Measurements from ENCODE around the gene HOXB9.

HOXB9 gene

DNA sequence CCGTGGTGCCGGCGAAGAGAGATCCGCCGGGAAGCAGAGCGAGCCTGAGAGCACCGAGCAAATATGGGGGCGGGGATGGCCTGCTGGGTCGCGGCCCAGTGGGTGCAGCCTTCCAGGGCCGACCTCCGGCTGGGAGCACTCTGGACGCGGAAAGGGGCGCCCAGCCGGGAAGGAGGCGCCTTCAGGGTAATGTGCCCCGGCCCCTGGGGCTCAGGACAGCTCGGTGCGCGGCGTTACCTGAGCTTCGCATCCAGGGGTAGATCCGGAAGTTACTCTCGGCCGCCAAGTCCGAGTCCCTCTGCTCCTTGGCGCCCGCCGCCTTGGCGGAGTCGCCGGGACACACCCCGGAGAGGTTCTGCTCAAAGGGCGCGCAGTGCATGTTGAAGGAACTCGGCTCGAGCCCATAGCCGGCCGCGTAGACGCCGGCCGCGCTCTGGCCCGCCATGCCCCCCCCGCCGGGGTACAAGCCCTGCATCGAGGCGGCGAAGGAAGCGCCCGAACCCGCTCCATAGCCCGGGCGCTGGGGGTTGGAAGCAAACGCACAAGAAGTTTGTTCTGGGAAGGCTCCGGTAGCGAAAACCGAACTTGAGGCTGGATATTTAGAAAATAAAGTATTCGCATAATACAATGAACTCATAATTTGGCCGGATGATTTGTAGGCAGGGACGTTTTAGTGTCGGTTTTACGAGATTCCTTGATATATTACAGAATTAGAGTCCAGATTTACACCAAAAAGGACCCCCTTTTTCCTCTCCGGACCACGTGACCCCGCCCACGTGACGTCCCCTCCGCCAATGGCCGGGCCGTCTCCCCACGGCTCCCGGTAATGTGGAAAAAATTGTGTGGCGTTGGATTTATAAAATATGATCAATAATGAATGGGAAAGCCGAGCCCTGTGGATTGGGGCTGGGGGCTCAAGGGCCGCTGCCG, 15.6 kb downstream of the HOXB9 start, which contains the start of gene HOXB7:
TSS of gene HOXB7 (minus strand) at position 736 of the 930 bp plus-strand sequence. CDS start at position 637, 99 bp downstream.
- DNase-seq (ENCODE audit: low spot score): peak; percentile 87

DNA sequence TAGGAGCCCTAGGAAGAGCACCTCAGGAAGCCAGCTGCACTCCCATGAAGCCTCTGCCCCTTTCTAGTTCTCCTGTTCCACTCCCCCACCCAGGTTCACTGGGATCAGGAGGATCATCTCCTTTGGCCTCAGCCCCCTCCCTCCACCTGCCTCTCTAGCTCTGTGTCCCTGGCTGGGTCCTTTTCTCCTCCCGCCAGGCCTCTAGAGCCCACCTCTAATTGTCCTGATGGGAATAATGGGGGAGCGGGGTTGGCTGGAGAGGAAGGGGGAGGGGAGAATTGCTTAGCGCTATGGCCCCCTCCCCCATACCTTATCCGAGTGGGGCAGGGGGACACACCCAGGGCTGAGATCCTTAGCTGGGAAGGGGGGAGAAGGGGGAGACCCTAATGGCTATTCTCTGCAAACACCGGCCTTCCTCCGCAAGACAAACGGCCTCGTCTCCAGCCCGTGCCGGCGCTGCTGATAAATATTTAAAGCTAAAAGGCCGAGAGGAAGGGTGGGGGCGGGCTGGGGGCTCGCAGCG, 16.3 kb downstream of the HOXB9 start:
- no peak for DNase-seq (ENCODE audit: low spot score)

DNA sequence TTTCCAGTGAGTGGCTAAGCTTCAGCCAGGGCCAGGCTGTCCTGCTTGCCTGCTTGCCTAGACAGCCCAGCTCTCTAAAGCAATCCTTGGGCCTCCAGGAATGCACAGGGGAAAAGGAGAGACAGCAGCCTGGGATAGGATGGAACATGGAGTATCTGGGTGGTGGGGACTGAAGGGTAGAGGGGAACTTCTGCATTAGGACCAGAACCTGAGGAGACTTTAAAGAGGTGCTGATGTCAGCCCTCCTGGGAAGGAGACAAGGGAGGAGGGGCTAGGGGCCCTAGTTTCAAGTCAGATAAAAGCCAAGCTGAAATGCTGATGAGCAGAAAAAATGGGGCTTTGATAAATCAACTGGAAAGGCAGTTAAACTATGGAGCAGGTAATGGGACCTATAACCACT, 17.1 kb downstream of the HOXB9 start:
- no peak for DNase-seq (ENCODE audit: low spot score)

DNA sequence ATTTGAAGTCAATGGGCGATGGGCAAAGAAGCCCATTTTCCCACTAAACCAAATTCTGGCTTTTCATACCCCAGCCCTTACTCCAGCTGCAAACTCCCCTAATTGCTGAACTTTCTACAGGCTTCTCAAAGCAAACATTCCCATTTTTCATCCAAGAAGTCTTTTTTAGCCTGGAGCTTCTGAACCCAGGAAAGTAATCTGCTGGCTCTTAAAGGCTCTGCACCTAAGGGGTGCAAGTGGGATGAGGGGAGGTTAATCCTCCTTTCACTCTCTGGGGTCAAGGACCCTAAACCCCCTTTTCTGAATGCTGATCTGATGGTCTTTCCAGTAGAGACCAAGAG, 17.7 kb downstream of the HOXB9 start:
- DNase-seq (ENCODE audit: low spot score): no peak

DNA sequence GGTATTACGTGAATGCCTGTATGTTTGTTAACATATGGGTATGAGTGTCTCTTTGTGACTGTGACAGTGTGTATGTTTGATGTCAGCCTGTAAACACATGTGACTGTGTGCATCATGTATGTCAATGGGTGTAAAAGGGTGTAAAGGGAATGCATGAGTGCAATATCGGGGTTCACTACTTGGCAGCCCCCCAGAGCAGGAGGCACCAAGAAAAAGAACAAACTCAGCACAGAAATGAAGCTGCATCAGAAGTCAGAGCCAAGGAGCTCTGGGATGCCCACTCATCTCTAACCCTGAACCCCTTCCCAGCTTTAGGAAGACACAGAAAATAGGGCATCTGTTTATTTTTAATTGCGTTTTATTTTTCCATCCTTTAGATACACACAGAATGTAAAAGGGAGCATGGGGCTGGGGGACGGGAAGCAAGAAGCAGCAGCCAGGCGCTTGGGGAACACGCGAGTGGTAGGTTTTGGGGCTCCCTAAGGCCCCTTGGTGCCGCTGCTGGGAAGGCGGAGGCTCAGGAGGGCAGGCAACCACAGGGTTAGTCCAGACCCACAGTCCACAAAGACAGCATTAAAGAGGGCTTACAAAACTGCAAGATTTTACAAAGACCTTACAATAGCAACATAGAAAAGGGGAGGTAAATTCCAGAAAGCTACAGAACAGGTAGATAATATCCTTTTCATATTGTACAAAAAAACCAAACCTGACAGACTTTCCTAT, 19.1 kb downstream of the HOXB9 start:
- DNase-seq (ENCODE audit: low spot score): no peak

DNA sequence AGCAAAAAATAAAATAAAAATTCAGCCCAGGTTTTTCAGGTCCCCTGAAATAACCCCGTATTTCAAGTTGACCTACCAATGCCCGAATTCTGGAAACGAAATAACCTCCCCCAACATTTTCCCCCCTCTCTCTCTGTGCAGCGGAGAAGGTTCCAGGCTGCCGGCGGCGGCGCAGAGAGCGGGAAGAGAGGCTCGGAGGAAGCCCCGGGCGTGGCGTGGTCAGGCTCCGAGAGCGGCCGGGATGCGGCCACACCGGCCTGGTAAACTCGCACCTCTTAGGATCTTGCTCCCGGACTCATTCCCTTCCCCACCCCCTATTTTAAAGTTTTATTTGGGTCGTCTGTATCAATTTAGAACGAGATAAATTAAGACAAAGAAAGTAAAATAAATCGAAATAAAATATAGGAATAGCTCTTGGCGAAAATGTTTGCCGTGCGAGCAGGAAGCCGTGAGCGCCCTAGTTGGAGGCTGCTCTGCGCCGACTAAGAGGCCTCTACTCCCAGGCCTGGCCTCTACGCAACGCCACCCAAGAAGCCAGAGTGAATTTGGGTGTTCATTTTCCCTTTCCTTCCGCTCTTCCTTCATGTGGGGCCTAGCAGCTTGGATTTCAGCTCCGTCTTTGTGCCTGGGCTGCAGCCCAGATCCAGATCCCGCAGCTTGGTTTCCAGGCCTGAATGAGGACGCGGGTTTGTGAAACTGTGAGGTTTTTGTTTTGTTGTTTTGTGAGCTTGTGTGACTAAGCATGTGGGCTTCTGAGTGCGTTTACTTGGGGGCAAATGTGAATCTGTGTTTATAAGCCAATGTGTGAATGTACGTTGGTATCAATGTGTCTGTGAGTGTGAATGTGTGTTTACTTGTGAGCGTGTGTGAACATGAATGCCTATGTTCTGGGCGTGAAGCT, 19.9 kb downstream of the HOXB9 start:
- DNase-seq (ENCODE audit: low spot score): no peak

DNA sequence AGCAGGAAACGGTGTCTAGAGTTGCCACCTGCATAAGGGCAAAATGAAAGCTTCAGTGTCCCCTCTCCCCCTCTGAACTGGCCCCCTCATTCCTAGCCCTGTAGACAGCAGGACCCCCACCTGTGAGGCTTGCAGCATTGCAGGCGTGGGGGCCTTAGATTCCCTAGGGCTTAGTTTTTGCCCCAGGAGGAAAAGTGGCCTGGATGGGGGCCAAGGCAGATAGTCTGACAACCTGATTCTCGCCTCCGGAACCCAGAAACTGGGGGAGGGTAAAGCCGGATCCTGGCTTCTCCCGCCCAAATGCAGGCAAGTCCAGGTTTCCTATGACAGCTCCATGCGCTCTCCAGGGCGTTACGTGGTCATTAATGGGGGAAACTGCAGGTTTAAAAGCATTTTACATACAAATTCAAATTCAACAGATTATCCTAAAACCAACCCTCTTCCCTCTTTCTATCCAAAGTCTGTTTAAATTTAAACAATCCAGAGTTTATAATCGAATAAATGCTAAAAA, 20.7 kb downstream of the HOXB9 start:
- no peak for DNase-seq (ENCODE audit: low spot score)

DNA sequence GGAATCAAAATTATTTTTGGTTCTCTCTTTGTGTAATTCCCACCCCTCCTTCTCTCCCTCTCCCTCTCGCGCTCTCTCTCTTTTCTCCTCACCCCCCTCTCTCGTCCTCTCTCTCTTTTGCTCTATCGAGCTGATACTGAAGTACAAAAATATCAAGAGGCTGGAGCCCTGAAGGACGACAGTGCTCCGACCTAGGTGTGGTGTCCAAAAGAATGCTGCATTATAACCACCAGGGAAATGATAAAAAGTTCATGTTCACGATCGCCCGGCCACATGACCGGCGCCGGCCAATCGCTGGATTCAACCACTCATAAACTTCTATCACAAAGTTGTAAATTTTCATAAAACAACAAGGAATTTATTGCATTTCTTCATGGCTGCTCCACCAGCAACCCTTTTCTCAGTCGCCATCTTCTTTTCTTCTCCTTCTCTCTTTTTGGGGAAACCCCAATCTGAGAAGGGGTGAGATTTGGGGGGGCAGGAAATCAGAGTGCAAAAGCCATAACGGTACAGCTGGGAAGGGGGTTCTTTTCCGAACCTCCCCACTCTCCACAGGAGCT, 21.3 kb downstream of the HOXB9 start, which contains the start of gene HOXB6:
TSS of gene HOXB6 (minus strand) at position 217 of the 560 bp plus-strand sequence. CDS start 6,836 bp downstream, outside the sequence.
- DNase-seq (ENCODE audit: low spot score): peak; percentile 55

DNA sequence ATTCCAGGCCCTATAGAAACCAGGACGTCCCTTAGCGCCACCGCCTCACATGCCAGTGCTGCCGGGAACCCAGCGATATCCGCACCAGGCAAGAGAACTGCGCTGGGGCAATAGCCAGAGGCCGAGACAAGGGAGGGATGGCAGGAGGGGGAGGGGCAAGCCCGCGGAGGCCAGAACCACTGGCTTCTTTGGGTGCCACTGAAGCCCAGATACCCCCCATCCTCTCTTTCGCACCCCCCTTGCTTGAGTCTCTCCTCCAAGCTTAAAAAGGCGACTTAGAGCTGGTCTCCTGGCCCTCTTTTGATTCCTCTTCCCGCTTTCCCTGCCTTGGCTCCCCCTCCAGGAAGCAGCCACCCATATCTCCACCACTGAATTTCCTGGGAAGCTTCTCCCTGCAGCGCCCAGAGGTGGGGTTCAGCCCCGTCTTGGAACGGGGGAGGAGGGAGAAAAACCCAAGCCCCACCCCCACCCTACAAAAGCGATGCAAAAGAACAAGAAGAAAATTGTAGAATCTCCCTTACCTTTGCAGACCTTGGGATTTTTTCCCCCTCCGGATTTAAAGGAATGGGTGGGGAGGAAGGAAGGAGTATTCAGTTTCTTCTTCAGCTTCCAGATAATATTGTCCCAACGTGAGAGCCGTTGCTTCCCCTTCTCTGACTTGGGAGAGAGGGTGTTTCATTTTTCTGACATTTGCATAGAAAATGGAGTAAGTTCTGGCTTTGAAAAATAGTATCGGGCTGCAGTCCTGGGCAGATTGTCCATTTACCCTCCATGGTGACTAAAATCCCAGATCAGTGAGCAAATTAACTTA, 22.0 kb downstream of the HOXB9 start:
- peak; percentile 45 for DNase-seq (ENCODE audit: low spot score)

DNA sequence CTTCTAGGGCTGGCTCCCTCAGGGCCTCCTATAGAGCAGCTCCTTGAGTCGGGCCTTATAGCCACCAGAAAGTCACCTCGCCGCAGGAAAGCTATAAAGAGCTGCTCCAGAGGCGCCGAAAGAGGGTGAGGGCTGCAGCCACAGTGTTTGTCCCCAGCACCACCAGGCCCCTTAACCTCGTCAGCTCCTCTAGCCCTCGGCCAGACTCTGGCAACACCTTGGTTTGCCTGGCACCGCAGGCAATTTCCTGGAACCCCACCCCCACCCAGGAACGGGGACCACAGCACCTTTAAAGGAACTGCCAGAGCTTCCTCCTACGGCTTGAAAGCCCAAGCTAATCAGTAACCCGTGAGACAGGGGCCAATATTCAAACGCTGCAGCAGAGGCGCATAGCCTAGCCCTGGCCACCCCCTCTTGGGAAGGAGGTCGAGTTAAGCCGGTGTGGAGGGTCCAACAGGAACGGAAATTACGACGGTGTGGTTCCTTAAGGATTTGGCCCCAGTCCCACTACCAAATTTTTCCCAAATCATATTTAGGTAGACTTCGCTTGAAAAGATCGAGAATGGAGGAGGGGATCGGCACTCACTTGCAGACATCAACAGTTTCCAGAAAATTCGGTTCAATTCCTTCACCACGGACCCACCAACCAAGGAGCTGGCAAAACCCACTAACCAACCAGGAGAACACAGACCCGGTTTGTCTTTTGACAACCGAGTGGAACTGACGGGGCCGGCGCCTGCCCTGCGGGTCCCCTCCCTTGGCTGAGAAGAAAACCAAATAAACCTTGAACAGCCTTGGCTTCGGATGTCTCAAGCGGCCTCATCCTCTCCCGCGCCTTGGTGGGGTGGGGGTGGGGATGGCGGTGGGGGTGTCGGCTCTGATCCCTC, 24.4 kb downstream of the HOXB9 start:
- no peak for DNase-seq (ENCODE audit: low spot score)

DNA sequence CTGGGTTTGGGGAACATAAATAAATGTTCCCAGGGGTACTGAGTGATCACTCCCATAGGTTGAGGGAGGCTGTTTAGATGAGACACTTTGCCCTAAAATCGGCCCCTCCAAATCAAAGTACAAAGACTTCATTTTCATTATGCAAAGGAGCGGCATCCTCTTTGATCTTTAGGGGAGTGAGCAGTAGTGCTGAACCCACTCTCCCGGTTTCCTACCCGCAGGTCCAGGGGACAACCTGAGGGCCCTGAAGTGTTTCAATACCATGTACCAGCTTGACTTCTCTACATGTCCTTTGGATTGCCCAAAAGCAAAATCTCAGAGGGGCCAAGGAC, 25.0 kb downstream of the HOXB9 start:
- DNase-seq (ENCODE audit: low spot score): no peak

DNA sequence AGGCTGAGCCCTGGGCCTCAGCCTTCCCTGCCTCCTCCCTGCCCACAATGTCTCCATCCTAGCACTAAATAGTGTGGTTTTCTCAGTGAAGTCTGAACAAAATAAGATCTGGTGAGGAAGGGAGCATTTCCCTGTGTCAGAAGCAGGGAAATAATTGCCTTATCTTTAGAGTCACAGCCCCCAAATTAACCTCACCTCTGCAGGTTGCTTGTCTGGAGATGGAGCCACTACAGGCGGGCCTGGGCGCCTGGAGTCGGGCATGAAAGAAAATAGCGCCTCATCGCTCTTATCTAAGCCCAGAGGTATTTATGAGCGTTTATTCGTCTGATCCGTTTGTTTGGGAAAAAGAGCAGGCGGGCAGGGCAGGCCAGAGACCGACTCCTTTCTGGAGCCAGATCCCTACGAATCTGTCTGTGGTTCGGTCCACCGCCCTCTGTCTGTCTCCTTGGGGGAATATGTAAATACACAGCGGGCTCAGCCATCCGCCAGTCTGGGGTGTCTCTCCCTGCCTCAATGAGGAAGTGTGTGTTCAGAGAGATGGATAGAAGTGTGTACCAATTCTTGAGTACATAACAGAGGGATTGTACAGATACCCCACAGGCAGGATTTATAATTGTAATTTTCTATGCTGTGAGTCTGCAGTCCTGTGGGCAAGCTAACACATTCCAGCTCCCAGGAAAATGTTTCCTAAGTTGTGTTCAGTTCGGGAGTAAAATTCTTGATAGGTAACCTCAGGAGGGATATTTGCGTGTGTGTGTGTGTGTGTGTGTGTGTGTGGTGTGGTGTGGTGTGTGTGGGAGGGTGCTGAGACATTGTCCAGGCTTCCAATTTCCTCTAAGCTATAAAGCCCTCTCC, 25.7 kb downstream of the HOXB9 start:
- DNase-seq (ENCODE audit: low spot score): no peak

DNA sequence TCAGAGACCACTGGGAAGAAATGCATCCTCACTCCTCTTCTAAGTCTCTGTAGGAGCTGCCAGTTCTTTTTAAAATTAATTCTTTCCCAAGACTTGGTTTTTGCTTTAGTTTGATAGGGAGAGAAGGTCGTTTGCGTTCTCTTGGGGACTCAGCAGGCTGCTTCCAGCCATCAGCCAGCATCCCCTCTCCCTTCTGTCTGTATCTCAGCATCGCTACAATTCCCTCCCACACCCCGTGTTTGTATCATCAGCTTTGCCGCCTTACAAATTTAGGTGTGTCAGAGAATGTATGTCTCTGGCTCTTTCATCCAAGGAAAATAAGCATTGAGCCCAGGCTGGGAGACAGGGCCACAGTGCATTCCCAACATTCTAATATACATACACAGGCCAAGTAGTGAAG, 26.8 kb downstream of the HOXB9 start:
- no peak for DNase-seq (ENCODE audit: low spot score)

DNA sequence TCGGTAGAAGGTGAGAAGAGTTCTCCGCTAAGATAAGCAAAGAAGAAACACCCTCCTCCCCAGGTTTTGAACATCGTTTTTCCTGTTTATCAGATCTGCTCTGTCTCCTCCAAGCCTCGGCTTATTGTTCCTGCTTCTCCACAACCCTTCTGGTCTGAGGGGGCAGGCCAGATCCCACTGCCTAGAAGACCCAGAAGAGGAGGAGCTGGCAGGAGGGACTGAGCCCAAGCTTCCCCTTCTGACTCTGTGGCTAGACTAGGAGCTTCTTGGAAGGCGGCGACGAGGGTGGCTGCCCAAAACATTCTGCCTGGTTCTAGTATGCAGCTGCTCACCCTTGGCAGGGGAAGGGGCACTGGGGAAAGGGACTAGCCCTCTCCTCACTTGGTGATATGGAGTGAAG, 27.4 kb downstream of the HOXB9 start:
- DNase-seq (ENCODE audit: low spot score): no peak

DNA sequence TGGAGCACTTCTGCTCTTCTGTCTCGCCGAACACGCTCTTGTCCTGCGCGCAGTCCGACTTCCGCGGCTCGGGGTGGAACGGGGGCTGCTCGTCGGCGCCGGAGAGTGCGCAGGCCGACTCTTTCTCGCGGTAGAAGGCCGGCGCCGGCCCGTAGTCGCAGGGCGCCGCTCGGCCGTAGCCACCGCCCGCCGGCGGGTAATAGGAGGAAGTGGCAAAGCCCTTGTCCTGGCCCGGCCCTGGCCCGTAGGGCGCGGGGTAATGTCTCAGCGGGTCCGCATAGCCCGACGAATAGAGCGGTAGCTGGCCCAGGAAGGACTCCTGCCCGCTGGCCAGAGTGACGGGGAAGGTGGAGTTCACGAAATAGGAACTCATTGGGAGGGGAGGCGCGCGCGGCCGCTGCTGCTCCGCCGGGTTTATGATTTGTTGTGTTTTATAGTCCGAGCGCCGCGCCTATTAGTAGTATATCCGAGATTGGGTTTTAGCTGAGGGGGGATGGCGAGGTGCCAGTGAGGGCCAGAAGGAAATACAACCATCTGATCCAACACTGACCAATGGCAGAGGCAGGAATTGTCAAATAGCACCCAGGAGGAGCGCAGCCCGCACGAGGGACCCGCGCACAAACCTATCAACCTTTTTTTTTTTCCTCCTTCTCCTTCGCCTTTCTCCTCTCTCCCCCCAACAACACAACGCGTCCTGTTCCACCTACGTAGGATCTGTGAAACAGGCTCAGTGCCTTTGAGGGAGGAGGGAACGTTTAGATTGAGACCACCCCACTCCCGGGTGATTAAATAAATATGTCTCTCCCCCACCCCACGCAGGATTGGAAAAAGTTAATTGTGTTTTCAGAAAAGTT, 28.2 kb downstream of the HOXB9 start:
- DNase-seq (ENCODE audit: low spot score): peak; percentile 68

DNA sequence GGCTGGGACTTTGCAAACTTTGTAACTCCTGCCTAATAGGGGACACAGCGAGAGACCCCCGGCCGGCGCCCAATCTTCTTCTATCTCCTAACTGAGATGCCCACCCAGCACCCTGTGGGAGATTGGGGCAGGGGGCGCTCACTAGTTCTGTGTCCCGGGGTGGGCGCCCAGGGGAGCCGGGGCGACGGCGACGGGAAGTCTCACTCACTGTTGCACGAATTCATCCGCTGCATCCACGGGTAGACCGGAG, 28.7 kb downstream of the HOXB9 start:
- no peak for DNase-seq (ENCODE audit: low spot score)

DNA sequence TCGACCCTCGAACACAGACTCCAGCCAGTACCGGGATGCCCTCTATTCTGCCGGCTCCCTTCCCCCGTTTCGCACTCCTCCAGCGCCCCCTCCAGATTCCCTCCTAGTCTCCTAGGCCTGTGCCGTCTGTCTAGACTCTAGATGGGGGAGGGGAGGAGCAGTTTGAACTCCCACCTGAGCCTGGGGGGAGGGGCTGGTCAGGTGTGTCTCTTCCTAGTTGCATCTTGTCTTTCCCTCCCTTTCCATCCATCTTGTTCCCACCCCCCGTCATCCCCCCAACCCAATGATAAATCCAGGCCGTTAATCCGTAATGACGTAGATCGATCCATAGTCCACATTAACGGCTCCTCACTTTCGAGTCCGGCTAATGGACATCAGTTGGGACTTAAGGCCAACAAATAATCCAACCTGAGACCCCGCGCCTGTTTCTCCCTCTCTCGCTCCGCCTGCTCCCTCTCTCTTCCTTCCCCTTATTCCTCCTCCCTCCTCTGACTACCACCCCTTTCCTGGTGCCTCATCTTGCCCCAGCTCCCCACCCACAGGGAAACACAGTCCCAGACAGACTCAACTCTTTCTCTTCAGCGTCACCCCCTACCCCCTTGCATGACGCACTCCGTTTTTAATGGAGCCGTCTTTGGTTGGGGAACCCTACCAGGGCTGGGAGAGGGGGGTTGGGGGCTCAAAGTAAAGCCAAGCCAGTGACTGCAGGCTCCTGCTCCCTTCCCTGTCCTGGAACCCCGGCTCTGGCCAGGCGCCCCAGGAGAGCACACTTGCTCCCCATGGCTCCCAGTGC, 29.2 kb downstream of the HOXB9 start:
- no peak for DNase-seq (ENCODE audit: low spot score)

Measured in AG20443 (cell line).